B cell (primary cell): Measurements from ENCODE around the gene BCAR3. TPM values are rescaled to one million over a fixed set of nuclear protein-coding genes. Genes with fewer than 3 reads are reported as not detected.

Source experiments
- ATAC-seq: fragments of 200-7000 bp; cut with Tn5 transposase; one replicate; pipeline ENCODE4 v1.10.0; 2021; ENCODE audit warnings: low read depth, mild to moderate bottlenecking, moderate number of reproducible peaks, moderate library complexity
- CTCF ChIA-PET: fragments of 350-600 bp; sonication (Branson Sonifier 250); formaldehyde crosslinking; loops from one replicate; lab custom pipeline; 2021; ENCODE audit warnings: antibody characterized with exemption, inconsistent platforms; lab: Charles Lee
- POLR2A ChIA-PET: fragments of 350-600 bp; sonication (Branson Sonifier 250); formaldehyde crosslinking; loops from one replicate; lab custom pipeline; 2021; ENCODE audit warnings: antibody characterized with exemption; lab: Charles Lee
- DNase-seq: peaks from one replicate; pipeline ENCODE4 v3.0.0; 2013
- H2AFZ ChIP-seq: 2 replicates; pipeline ENCODE4 v1.6.1; 2012; ENCODE audit warnings: mild to moderate bottlenecking, low read depth, low read length; ENCODE audit not compliant: insufficient read depth, poor library complexity, severe bottlenecking
- H3K27ac ChIP-seq, 2 donors: 1 replicate in 1 of 2; 2 replicates in 1 of 2; pipeline ENCODE4 v1.5.1; 2012 to 2013; ENCODE audit warnings: low read length in 2 of 2, mild to moderate bottlenecking in 2 of 2, moderate library complexity in 1 of 2
- H3K27me3 ChIP-seq, 4 experiments: fragments of 200-600 bp in 1 of 4; sonication (generic) in 1 of 4; replicated peaks in 1 of 4; 1 replicate in 2 of 4; 2 replicates in 2 of 4; pipeline versions ENCODE4 v1.6.1 to v1.7.0; 2013 to 2016; ENCODE audit warnings: low read length in 3 of 4, mild to moderate bottlenecking in 2 of 4, mixed read lengths in 1 of 4, moderate library complexity in 1 of 4; ENCODE audit not compliant: insufficient read depth in 4 of 4, control insufficient read depth in 3 of 4; ENCODE audit errors: control extremely low read depth in 1 of 4
- H3K36me3 ChIP-seq, 2 experiments: replicated peaks in 1 of 2; 1 replicate in 1 of 2; 2 replicates in 1 of 2; pipeline versions ENCODE4 v1.6.1 to v1.7.1; 2013; ENCODE audit warnings: low read length in 1 of 2; ENCODE audit not compliant: insufficient read depth in 2 of 2, control insufficient read depth in 1 of 2; ENCODE audit errors: control extremely low read depth in 1 of 2, extremely low read depth in 1 of 2
- H3K4me1 ChIP-seq, 2 donors: fragments of 200-600 bp in 1 of 2; sonication (generic) in 1 of 2; 1 replicate in 1 of 2; 2 replicates in 1 of 2; pipeline versions ENCODE4 v1.5.1 to v1.6.1; 2013 to 2017; ENCODE audit warnings: low read length in 2 of 2; ENCODE audit not compliant: control insufficient read depth in 2 of 2, insufficient read depth in 2 of 2
- H3K4me2 ChIP-seq: replicated peaks from 2 replicates; pipeline ENCODE3; 2012; ENCODE audit warnings: mild to moderate bottlenecking, low read depth, low read length; ENCODE audit not compliant: poor library complexity, severe bottlenecking
- H3K4me3 ChIP-seq, 5 experiments: fragments of 200-600 bp in 1 of 5; sonication (generic) in 1 of 5; 1 replicate in 3 of 5; 2 replicates in 2 of 5; pipeline versions ENCODE4 v1.5.1 to v1.7.0; 2011 to 2016; ENCODE audit warnings: low read length in 4 of 5, mild to moderate bottlenecking in 4 of 5, low read depth in 2 of 5, control low read depth in 1 of 5, moderate library complexity in 1 of 5; ENCODE audit not compliant: insufficient read depth in 1 of 5; ENCODE audit errors: control extremely low read depth in 1 of 5, extremely low read depth in 1 of 5
- H3K79me2 ChIP-seq: fragments of 200-600 bp; sonication (generic); one replicate; pipeline ENCODE4 v1.6.0; 2016; ENCODE audit warnings: low read length; ENCODE audit not compliant: control insufficient read depth, insufficient read depth
- H3K9ac ChIP-seq: fragments of 200-600 bp; sonication (generic); 2 replicates; pipeline ENCODE4 v1.6.1; 2017; ENCODE audit warnings: mild to moderate bottlenecking, low read length, moderate library complexity
- H3K9me3 ChIP-seq, 3 donors: one replicate each; pipeline versions ENCODE4 v1.6.1 to v1.7.1; 2013; ENCODE audit warnings: low read length in 2 of 3; ENCODE audit not compliant: control insufficient read depth in 2 of 3, insufficient read depth in 1 of 3; ENCODE audit errors: control extremely low read depth in 1 of 3
- H4K20me1 ChIP-seq: 2 replicates; pipeline ENCODE4 v1.6.0; 2012; ENCODE audit warnings: mild to moderate bottlenecking, low read length; ENCODE audit not compliant: insufficient read depth, control insufficient read depth, poor library complexity, severe bottlenecking
- H3K27ac Mint-ChIP-seq: one replicate; pipeline ENCODE4 v1.8.0; 2021; ENCODE audit warnings: mixed read lengths
- H3K27me3 Mint-ChIP-seq: one replicate; pipeline ENCODE4 v1.8.0; 2021; ENCODE audit warnings: mixed read lengths
- H3K4me1 Mint-ChIP-seq: one replicate; pipeline ENCODE4 v1.8.0; 2021; ENCODE audit warnings: mixed read lengths
- H3K4me3 Mint-ChIP-seq: one replicate; pipeline ENCODE4 v1.8.0; 2021; ENCODE audit warnings: mixed read lengths
- H3K9me3 Mint-ChIP-seq: one replicate; pipeline ENCODE4 v1.8.0; 2022; ENCODE audit warnings: mixed read lengths; ENCODE audit not compliant: insufficient read depth
- EZH2 ChIP-seq: IDR thresholded peaks from 2 replicates; pipeline ENCODE4 v1.6.1; 2012; ENCODE audit warnings: borderline replicate concordance, low read depth, mild to moderate bottlenecking, moderate library complexity, low read length; ENCODE audit not compliant: insufficient read depth, poor library complexity, severe bottlenecking
- WGBS: methylation state at CpG from one replicate; pipeline ENCODE4 v1.1.5; 2013; ENCODE audit warnings: missing lambda C conversion rate; ENCODE audit not compliant: insufficient coverage; 5-methylcytosine and 5-hydroxymethylcytosine counted together
- intact Hi-C: fragments of 100-400 bp; cut with micrococcal nuclease; formaldehyde crosslinking; loops from one replicate; pipeline ENCODE4 v1.10.0; 2022
- polyA plus RNA-seq: library from polyadenylated mRNA; depleted of rRNA; stranded (reverse); fragments of >200 nt; gene quantifications from 2 replicates; pipeline ENCODE4 v1.2.3, GENCODE V29; 2012
- total RNA-seq, 2 donors: library from RNA; stranded (reverse); fragments of 120-200 nt in 1 of 2; gene quantifications; 1 replicate in 1 of 2; 2 replicates in 1 of 2; pipeline versions ENCODE4 v1.2.3 to v1.2.4, GENCODE V29; 2013 to 2022
- TF ChIP-seq, protein P1 (sequence below): fragments of 200-600 bp; IDR thresholded peaks from one replicate; pipeline ENCODE4 v1.8.0; 2022; ENCODE audit warnings: antibody characterized with exemption, mild to moderate bottlenecking

BCAR3 gene
- total and polyA plus RNA-seq, 2 donors (not counting 1 experiment from before 2014, with no cell fraction given) = 6.7 to 13.0 TPM

DNA sequence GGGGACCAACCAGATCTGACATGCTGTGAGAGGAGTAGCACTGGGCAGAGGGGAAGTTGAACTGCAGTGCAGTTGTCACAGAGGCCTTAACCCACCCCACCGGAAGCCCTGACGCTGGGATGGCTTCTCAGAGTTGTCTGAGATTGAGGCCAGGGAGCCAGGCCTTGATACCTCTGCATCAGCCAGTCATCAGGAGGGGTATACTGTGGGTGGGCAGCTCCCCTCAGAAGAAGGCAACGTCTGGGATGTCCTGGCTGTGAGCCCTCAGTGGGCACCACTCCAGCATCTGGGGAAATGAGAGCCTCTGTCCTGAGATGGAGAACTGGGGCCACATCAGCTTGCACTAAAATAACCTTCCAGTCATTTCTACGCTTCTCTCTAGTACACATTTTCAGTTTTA, 47.9 kb upstream of the BCAR3 start:
- Mint-ChIP-seq H3K27ac (peak overlapping the region; percentile 37), H3K27me3 (no peaks in the 10 kb centered on the region), H3K4me1 (peaks cover 24% of the 10 kb centered on the region), H3K9me3 (no peaks in the 10 kb centered on the region), H3K4me3 (no peak overlapping the region)
- Histone ChIP-seq H3K36me3 (no peaks in the 10 kb centered on the region), H3K27ac (no peak overlapping the region), H3K4me3 (no peak overlapping the region), H2AFZ (no peak overlapping the region), H3K27me3 (no peaks in the 10 kb centered on the region), H3K4me1 (peaks cover 0 to 5% of the 10 kb centered on the region in 2 donors), H3K79me2 (no peaks in the 10 kb centered on the region), H4K20me1 (no peaks in the 10 kb centered on the region), H3K4me2 (no peak overlapping the region), H3K9me3 (no peaks in the 10 kb centered on the region), H3K9ac (no peak overlapping the region)
- TF ChIP-seq, protein P1, sequence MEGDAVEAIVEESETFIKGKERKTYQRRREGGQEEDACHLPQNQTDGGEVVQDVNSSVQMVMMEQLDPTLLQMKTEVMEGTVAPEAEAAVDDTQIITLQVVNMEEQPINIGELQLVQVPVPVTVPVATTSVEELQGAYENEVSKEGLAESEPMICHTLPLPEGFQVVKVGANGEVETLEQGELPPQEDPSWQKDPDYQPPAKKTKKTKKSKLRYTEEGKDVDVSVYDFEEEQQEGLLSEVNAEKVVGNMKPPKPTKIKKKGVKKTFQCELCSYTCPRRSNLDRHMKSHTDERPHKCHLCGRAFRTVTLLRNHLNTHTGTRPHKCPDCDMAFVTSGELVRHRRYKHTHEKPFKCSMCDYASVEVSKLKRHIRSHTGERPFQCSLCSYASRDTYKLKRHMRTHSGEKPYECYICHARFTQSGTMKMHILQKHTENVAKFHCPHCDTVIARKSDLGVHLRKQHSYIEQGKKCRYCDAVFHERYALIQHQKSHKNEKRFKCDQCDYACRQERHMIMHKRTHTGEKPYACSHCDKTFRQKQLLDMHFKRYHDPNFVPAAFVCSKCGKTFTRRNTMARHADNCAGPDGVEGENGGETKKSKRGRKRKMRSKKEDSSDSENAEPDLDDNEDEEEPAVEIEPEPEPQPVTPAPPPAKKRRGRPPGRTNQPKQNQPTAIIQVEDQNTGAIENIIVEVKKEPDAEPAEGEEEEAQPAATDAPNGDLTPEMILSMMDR = no peak
- no peak for TF ChIP-seq EZH2
- DNase-seq (no peak), ATAC-seq (no peak)
- WGBS = 63% methylated on average over 2 of the region's 4 CpGs
- intact Hi-C loops = loop anchor here (5.0 kb wide), 1 partner anchor 37 kb away; no protein-coding TSS in a partner anchor
- POLR2A ChIA-PET = no interaction called here
- CTCF ChIA-PET = interaction anchor here (0.5 kb wide), 1 partner anchor 1125 kb away, joined by 4 read pairs; no protein-coding TSS in a partner anchor

DNA sequence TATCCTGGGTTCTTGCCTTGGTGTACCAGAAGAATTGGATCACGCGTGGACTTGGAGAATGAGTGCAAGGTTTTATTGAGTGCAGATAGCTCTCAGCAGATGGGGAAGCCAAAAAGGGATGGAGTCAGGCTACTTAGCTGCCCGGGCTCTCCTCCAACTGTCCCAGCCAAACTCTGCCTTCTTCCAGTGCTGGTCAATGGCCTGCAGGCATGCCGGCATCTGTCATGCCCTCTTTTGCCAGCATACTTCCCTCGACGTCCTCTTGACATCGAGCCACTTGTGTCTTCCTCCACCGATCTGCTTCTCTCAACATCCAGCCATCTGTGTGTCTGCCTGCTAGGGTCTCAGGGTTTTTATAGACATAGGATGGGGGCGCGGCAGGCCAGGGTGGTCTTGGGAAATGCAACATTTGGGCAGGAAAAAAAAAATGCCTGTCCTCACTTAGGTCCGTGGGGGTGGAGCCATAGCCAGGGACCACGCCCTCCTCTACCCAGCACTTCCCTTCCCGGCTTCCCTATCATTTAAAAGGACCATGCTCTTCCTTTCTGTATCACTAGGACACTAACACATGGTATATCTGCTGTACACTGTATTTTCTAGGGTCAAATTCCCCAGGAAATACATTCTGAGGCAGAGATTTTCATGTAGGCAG, 47.0 kb upstream of the BCAR3 start:
- H3K27me3 ChIP-seq = no peaks in the 10 kb centered on the region
- POLR2A ChIA-PET = no interaction called here
- no peaks in the 10 kb centered on the region for H3K36me3 ChIP-seq
- H3K4me1 ChIP-seq = peaks cover 0 to 5% of the 10 kb centered on the region in 2 donors
- H3K4me3 Mint-ChIP-seq = no peak overlapping the region
- no peaks in the 10 kb centered on the region for H3K27me3 Mint-ChIP-seq
- H3K27ac ChIP-seq = no peak overlapping the region
- no peak for DNase-seq
- no peak for ATAC-seq
- intact Hi-C loops = loop anchor here (5.0 kb wide), 1 partner anchor 36 kb away; no protein-coding TSS in a partner anchor
- WGBS = 99% methylated on average over 6 of the region's 13 CpGs
- no peaks in the 10 kb centered on the region for H3K9me3 ChIP-seq
- no peak overlapping the region for H2AFZ ChIP-seq
- CTCF ChIA-PET = interaction anchor here (0.6 kb wide), 1 partner anchor 122 kb away, joined by 3 read pairs; no protein-coding TSS in a partner anchor
- H3K27ac Mint-ChIP-seq = no peak overlapping the region
- no peaks in the 10 kb centered on the region for H4K20me1 ChIP-seq
- H3K9ac ChIP-seq = no peak overlapping the region
- H3K4me3 ChIP-seq = no peak overlapping the region
- H3K9me3 Mint-ChIP-seq = no peaks in the 10 kb centered on the region
- H3K4me1 Mint-ChIP-seq = peaks cover 24% of the 10 kb centered on the region
- no peaks in the 10 kb centered on the region for H3K79me2 ChIP-seq
- no peak overlapping the region for H3K4me2 ChIP-seq
- TF ChIP-seq, protein P1 = no peak
- TF ChIP-seq EZH2 = no peak
